HL-60 (cell line): ENCODE results near the gene MLH1.

Experiments used
- DNase-seq, 2 experiments: peaks; one replicate each; pipeline ENCODE4 v3.0.0-alpha.2; 2010 to 2020; ENCODE audit warnings: low read depth in 1 of 2, low spot score in 1 of 2
- H3K27ac ChIP-seq: fragments of 250-450 bp; sonication (Bioruptor Pico); replicated peaks from 2 replicates; pipeline ENCODE4 v1.5.1; 2020; ENCODE audit warnings: mild to moderate bottlenecking, moderate library complexity
- H3K27me3 ChIP-seq: fragments of 250-450 bp; sonication (Bioruptor Pico); 2 replicates; pipeline ENCODE4 v1.5.1; 2021; ENCODE audit warnings: mild to moderate bottlenecking, moderate library complexity; ENCODE audit not compliant: insufficient read depth, poor library complexity, severe bottlenecking
- H3K4me3 ChIP-seq: replicated peaks from 2 replicates; pipeline ENCODE4 v1.5.1; 2011; ENCODE audit warnings: mild to moderate bottlenecking, control low read depth, low read length; ENCODE audit not compliant: insufficient read depth
- CTCF ChIP-seq: IDR thresholded peaks from one replicate; pipeline ENCODE4 v1.5.1; 2011; ENCODE audit warnings: low read length, control low read depth, inconsistent platforms; ENCODE audit not compliant: insufficient read depth
- GABPA ChIP-seq: IDR thresholded peaks from 2 replicates; pipeline ENCODE4 v1.6.1; 2012; ENCODE audit warnings: low read depth
- POLR2AphosphoS5 ChIP-seq: IDR thresholded peaks from 2 replicates; pipeline ENCODE4 v1.6.1; 2012; ENCODE audit warnings: low read depth
- REST ChIP-seq: IDR thresholded peaks from 2 replicates; pipeline ENCODE4 v1.6.1; 2012; ENCODE audit warnings: low read depth; ENCODE audit not compliant: insufficient replicate concordance
- SPI1 ChIP-seq: IDR thresholded peaks from 2 replicates; pipeline ENCODE4 v1.6.1; 2012; ENCODE audit warnings: low read depth, mild to moderate bottlenecking, borderline replicate concordance

Gene MLH1

GRCh38 chr3:37032961-37033360, 39.6 kb downstream of the MLH1 start:
- no peak overlapping the region for H3K27ac ChIP-seq
- DNase-seq: no peak

GRCh38 chr3:37037352-37037751, 44.0 kb downstream of the MLH1 start:
- Histone ChIP-seq H3K27ac (no peak overlapping the region), H3K27me3 (no peaks in the 10 kb centered on the region), H3K4me3 (no peak overlapping the region)
- DNase-seq: no peak
- TF ChIP-seq CTCF: no peak
- TF ChIP-seq SPI1: no peak
- TF ChIP-seq REST: no peak
- TF ChIP-seq GABPA: no peak
- no peak for TF ChIP-seq POLR2AphosphoS5

More at GRCh38 chr3:37032961-37033360, 39.6 kb downstream of the MLH1 start:
- TF ChIP-seq SPI1: no peak
- no peak for TF ChIP-seq GABPA
- TF ChIP-seq POLR2AphosphoS5: no peak
- no peak for TF ChIP-seq CTCF
- TF ChIP-seq REST: no peak
- no peak overlapping the region for H3K4me3 ChIP-seq
- H3K27me3 ChIP-seq: no peaks in the 10 kb centered on the region

GRCh38 chr3:37039161-37039846, 46.0 kb downstream of the MLH1 start:
- Histone ChIP-seq H3K27ac (no peak overlapping the region), H3K27me3 (no peaks in the 10 kb centered on the region), H3K4me3 (no peak overlapping the region)
- TF ChIP-seq SPI1 (no peak), REST (no peak), GABPA (no peak), POLR2AphosphoS5 (no peak), CTCF (no peak)
- no peak for DNase-seq
